ENCODE results near the gene GPR141.

The GPR141 gene

GRCh38 chr7:37683246-37684120, at the start of gene GPR141:
GPR141 (plus strand) TSS chr7:37683766; CDS start chr7:37740394, 56,628 bp downstream.
- in situ Hi-C loops (cut with HindIII; ENCODE audit: low sequenced_read_pairs): no loop called here

GRCh38 chr7:37635346-37635745, 48.2 kb upstream of the GPR141 start:
- in situ Hi-C loops (cut with HindIII; ENCODE audit: low sequenced_read_pairs): no loop called here

GRCh38 chr7:37642028-37642540, 41.5 kb upstream of the GPR141 start:
- in situ Hi-C loops (cut with HindIII; ENCODE audit: low sequenced_read_pairs): no loop called here

- in situ Hi-C loops (cut with HindIII; ENCODE audit: low sequenced_read_pairs): no loop called here
These were observed 39.7 kb upstream of the GPR141 start for GRCh38 chr7:37643876-37644275.

- in situ Hi-C loops (cut with HindIII; ENCODE audit: low sequenced_read_pairs): no loop called here
These were observed 38.1 kb upstream of the GPR141 start for GRCh38 chr7:37645282-37646050.

- in situ Hi-C loops (cut with HindIII; ENCODE audit: low sequenced_read_pairs): no loop called here
These were observed 26.5 kb upstream of the GPR141 start for GRCh38 chr7:37656913-37657530.

- in situ Hi-C loops (cut with HindIII; ENCODE audit: low sequenced_read_pairs): no loop called here
These were observed 25.8 kb upstream of the GPR141 start for GRCh38 chr7:37657816-37658215.

- in situ Hi-C loops (cut with HindIII; ENCODE audit: low sequenced_read_pairs): no loop called here
These were observed 23.5 kb upstream of the GPR141 start for GRCh38 chr7:37659971-37660565.

- in situ Hi-C loops (cut with HindIII; ENCODE audit: low sequenced_read_pairs): no loop called here
These were observed 23.0 kb upstream of the GPR141 start for GRCh38 chr7:37660614-37661013.

GRCh38 chr7:37663693-37664092, 19.9 kb upstream of the GPR141 start:
- in situ Hi-C loops (cut with HindIII; ENCODE audit: low sequenced_read_pairs): no loop called here

- in situ Hi-C loops (cut with HindIII; ENCODE audit: low sequenced_read_pairs): no loop called here
These were observed 18.1 kb upstream of the GPR141 start for GRCh38 chr7:37665352-37666022.

GRCh38 chr7:37666026-37666799, 17.4 kb upstream of the GPR141 start:
- in situ Hi-C loops (cut with HindIII; ENCODE audit: low sequenced_read_pairs): no loop called here

GRCh38 chr7:37669818-37670217, 13.7 kb upstream of the GPR141 start:
- in situ Hi-C loops (cut with HindIII; ENCODE audit: low sequenced_read_pairs): no loop called here

GRCh38 chr7:37670436-37670835, 13.1 kb upstream of the GPR141 start:
- in situ Hi-C loops (cut with HindIII; ENCODE audit: low sequenced_read_pairs): no loop called here

- in situ Hi-C loops (cut with HindIII; ENCODE audit: low sequenced_read_pairs): no loop called here
These were observed 11.7 kb upstream of the GPR141 start for GRCh38 chr7:37671876-37672275.

- in situ Hi-C loops (cut with HindIII; ENCODE audit: low sequenced_read_pairs): no loop called here
These were observed 10.6 kb upstream of the GPR141 start for GRCh38 chr7:37672926-37673325.

- in situ Hi-C loops (cut with HindIII; ENCODE audit: low sequenced_read_pairs): no loop called here
These were observed 10.0 kb upstream of the GPR141 start for GRCh38 chr7:37673523-37673922.

- in situ Hi-C loops (cut with HindIII; ENCODE audit: low sequenced_read_pairs): no loop called here
These were observed 9.0 kb upstream of the GPR141 start for GRCh38 chr7:37674531-37674930.

GRCh38 chr7:37675749-37676148, 7.8 kb upstream of the GPR141 start:
- in situ Hi-C loops (cut with HindIII; ENCODE audit: low sequenced_read_pairs): no loop called here

GRCh38 chr7:37684927-37685326, 1.4 kb downstream of the GPR141 start:
- in situ Hi-C loops (cut with HindIII; ENCODE audit: low sequenced_read_pairs): no loop called here

Measured in DLD1 (cell line).